22Rv1 (cell line): Measurements from ENCODE around the gene DGCR2.

Experiments used
- ZFX ChIP-seq: fragments of 450-650 bp; IDR thresholded peaks from 2 replicates; pipeline ENCODE4 v1.6.1; 2017; ENCODE audit warnings: antibody characterized with exemption, borderline replicate concordance
- TF ChIP-seq, protein P1 (sequence below): fragments of 450-650 bp; IDR thresholded peaks from 2 replicates; pipeline ENCODE4 v1.5.1; 2017; ENCODE audit warnings: mild to moderate bottlenecking

DNA sequence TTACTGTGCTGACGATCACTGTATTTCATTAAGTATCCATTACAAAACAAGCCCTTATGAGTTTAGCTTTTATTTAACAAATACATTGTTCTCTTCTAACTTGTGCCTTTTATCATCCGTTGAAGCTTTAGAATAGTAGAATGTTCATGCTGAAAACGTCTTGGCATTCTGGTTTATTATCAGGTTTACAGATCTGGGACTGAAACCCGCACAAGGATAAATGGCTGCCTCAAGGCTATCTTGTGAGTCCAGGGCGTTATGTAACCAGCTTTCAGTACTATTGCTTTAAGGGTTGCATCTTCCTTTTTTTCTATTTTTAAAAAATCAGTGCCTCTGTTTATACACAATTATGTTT, 119.6 kb downstream of the DGCR2 start:
- TF ChIP-seq, protein P1, sequence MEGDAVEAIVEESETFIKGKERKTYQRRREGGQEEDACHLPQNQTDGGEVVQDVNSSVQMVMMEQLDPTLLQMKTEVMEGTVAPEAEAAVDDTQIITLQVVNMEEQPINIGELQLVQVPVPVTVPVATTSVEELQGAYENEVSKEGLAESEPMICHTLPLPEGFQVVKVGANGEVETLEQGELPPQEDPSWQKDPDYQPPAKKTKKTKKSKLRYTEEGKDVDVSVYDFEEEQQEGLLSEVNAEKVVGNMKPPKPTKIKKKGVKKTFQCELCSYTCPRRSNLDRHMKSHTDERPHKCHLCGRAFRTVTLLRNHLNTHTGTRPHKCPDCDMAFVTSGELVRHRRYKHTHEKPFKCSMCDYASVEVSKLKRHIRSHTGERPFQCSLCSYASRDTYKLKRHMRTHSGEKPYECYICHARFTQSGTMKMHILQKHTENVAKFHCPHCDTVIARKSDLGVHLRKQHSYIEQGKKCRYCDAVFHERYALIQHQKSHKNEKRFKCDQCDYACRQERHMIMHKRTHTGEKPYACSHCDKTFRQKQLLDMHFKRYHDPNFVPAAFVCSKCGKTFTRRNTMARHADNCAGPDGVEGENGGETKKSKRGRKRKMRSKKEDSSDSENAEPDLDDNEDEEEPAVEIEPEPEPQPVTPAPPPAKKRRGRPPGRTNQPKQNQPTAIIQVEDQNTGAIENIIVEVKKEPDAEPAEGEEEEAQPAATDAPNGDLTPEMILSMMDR = no peak
- no peak for TF ChIP-seq ZFX
